Large intestine (tissue), 3 donors: ENCODE data around the gene RARG. TPM values are rescaled to one million over a fixed set of nuclear protein-coding genes. Genes with fewer than 3 reads are reported as not detected.

Experiments used
- DNase-seq, 2 donors: peaks; one replicate each; pipeline versions ENCODE4 v3.0.0 to v3.0.0-alpha.2; 2013
- H3K27ac ChIP-seq: one replicate; pipeline ENCODE4 v1.5.1; 2013; ENCODE audit warnings: low read length
- H3K27me3 ChIP-seq: 2 replicates; pipeline ENCODE4 v1.6.1; 2013; ENCODE audit warnings: low read length; ENCODE audit not compliant: control insufficient read depth, insufficient read depth
- H3K36me3 ChIP-seq: 2 replicates; pipeline ENCODE4 v1.6.1; 2013; ENCODE audit warnings: low read length; ENCODE audit not compliant: control insufficient read depth, insufficient read depth
- H3K4me1 ChIP-seq: one replicate; pipeline ENCODE4 v1.6.1; 2013; ENCODE audit warnings: low read length; ENCODE audit not compliant: control insufficient read depth, insufficient read depth
- H3K4me3 ChIP-seq: one replicate; pipeline ENCODE4 v1.5.1; 2013; ENCODE audit warnings: low read length
- H3K9me3 ChIP-seq: one replicate; pipeline ENCODE4 v1.6.1; 2013; ENCODE audit warnings: mild to moderate bottlenecking, low read depth, low read length, moderate library complexity; ENCODE audit not compliant: control insufficient read depth
- WGBS: methylation state at CpG from one replicate; pipeline ENCODE4 v1.1.5; 2013; ENCODE audit warnings: low lambda C conversion rate; ENCODE audit not compliant: insufficient coverage; 5-methylcytosine and 5-hydroxymethylcytosine counted together
- polyA plus RNA-seq: library from polyadenylated mRNA; unstranded; fragments of 120-200 nt; gene quantifications from one replicate; pipeline ENCODE4 v1.2.1, GENCODE V29; 2013

Gene RARG
- polyA plus RNA-seq, 1 donor: 11.6 TPM

DNA sequence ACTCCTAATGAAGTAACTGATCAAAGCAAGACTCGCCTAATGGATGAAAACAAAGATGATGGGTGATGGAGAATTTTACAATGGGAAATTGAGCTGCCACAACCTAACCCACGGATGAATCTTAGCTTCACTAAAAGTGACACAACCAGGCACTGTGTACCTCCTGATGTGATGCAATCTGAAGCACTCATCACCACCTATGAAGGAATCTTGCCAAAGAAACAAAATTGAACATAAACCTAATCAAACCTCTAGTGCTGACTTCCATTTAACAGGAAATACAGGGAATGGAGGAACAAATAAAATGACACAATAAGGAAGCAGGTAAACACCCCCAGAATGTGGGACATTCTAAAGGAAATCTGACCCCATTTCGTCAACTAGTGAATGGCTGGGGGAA is 13.3 kb upstream of the RARG start:
- H3K36me3 ChIP-seq: no peaks in the 10 kb centered on the region
- no peak overlapping the region for H3K4me3 ChIP-seq
- H3K27me3 ChIP-seq: peaks cover 23% of the 10 kb centered on the region
- whole genome bisulfite sequencing: no CpG with 5 or more reads among the region's 3 CpGs
- no peak overlapping the region for H3K27ac ChIP-seq
- no peaks in the 10 kb centered on the region for H3K9me3 ChIP-seq
- DNase-seq: no peak
- H3K4me1 ChIP-seq: peaks cover under 1% of the 10 kb centered on the region

GRCh38 chr12:53244337-53244736 is 12.3 kb upstream of the RARG start:
- peaks cover 27% of the 10 kb centered on the region for H3K27me3 ChIP-seq
- no peak for DNase-seq
- H3K36me3 ChIP-seq: no peaks in the 10 kb centered on the region
- no peaks in the 10 kb centered on the region for H3K4me1 ChIP-seq
- no CpG with 5 or more reads among the region's 1 CpG for WGBS
- no peaks in the 10 kb centered on the region for H3K9me3 ChIP-seq
- no peak overlapping the region for H3K27ac ChIP-seq
- H3K4me3 ChIP-seq: no peak overlapping the region

DNA sequence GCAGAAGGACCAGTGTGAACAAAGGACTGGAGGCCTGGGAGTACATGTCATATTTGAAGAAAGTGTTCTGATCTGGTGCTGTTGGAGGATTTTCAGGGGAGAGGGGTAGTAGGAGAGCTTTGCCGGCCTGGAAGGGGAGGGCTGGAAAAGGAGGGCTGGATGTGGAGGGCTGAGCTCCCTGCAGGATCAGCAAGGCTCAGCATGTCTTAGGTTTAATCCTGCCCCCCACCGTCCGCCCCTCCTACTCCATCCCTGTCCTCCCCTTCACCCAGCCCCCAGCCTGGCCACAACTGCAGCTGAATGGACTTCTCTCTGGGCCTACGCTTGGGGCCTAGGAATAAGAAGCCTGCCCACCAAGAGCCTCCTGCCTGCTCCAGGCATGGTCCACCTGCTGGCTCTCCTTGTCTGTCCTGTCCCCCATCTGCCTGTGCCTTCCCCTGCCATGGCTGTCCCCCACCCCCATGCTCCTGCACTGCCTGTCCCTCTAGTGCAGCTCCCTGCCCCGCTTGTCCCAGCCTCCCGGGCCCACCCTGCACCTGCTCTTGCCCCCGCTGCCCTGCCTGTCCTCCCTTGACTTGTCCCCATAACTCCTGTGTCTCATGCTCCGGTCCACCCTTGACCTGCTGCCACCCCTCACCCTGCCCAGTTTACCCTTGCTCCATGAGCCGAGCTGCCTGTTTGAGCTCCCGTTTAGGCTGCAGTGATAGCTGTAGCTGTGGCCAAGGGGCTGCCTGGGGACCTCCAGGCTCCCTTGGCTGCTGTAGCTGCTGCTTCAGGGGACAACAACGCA is 9.8 kb upstream of the RARG start:
- no CpG with 5 or more reads among the region's 11 CpGs for WGBS
- Histone ChIP-seq H3K36me3 (no peaks in the 10 kb centered on the region), H3K27me3 (peaks cover 27% of the 10 kb centered on the region), H3K9me3 (no peaks in the 10 kb centered on the region), H3K4me3 (no peak overlapping the region), H3K27ac (no peak overlapping the region), H3K4me1 (no peaks in the 10 kb centered on the region)
- DNase-seq: no peak

DNA sequence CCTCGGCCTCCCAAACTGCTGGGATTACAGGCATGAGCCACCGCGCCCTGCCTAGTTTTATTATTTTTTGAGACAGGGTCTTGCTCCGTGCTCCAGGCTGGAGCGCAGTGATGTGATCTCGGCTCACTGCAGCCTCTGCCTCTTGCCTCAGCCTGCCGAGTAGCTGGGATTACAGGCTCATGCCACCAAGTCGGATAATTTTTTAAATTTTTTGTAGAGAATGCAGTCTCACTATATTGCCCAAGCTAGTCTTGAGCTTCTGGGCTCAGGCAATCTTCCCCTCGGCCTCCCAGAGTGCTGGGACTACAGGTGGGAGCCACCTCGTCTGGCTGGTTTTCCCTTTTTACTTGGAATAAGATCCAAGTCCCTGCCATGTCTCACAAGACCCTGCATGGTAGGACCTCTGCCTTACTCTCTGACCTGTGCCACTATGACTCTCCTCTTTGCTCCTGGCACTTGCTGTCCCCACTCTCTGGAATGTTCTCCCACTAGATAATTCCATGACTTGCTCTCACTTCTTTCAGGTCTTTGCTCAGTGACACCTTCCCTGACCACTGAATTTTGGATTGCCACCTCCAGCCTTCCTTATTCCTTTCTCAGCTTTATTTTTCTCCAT is 7.7 kb upstream of the RARG start:
- no peaks in the 10 kb centered on the region for H3K36me3 ChIP-seq
- H3K27me3 ChIP-seq: peaks cover 30% of the 10 kb centered on the region
- peaks cover under 1% of the 10 kb centered on the region for H3K4me1 ChIP-seq
- WGBS: no CpG with 5 or more reads among the region's 10 CpGs
- H3K9me3 ChIP-seq: no peaks in the 10 kb centered on the region
- no peak overlapping the region for H3K27ac ChIP-seq
- DNase-seq: no peak
- no peak overlapping the region for H3K4me3 ChIP-seq

GRCh38 chr12:53236443-53237111 is 4.6 kb upstream of the RARG start:
- Histone ChIP-seq H3K4me1 (peaks cover 24% of the 10 kb centered on the region), H3K4me3 (no peak overlapping the region), H3K36me3 (no peaks in the 10 kb centered on the region), H3K27ac (no peak overlapping the region), H3K27me3 (peaks cover 34% of the 10 kb centered on the region), H3K9me3 (no peaks in the 10 kb centered on the region)
- no peak for DNase-seq
- no CpG with 5 or more reads among the region's 1 CpG for WGBS

DNA sequence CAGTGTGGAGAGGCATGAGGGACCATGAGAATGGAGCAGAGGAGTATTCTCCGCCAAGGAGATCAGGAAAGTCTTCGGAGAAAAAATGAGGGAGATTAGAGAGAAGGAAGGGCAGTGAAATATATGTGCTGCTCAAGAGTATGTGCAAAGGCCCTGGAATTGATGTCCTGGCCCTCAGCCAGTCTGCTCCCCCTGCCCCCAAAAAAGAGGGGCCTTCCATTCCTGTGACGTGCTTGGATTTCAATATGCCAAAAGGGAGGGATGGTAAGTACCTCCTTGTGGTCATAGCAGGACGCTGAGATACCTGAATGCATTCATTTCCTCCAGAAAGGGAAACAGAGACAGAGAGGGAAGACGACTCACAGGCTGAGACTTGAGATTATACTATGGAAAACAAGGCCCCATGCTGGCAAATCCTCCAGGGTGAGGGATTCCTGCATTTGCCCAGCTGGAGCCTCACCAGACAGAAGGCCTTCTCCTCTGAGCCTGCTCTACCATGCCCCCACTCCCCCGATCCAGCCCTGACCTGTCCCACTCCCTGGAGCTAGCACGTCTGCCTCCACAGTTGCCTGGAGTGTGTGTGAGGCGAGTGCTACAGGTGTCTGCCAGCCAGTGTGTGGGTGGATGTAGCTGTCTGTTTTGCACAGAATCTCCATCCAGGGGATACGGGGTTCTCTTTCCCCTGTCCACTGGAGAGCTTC is 3.9 kb upstream of the RARG start:
- H3K27me3 ChIP-seq: peaks cover 41% of the 10 kb centered on the region
- DNase-seq: no peak
- H3K4me1 ChIP-seq: peaks cover 24% of the 10 kb centered on the region
- no peak overlapping the region for H3K27ac ChIP-seq
- H3K4me3 ChIP-seq: no peak overlapping the region
- H3K9me3 ChIP-seq: no peaks in the 10 kb centered on the region
- WGBS: 100% methylated on average over 2 of the region's 9 CpGs
- H3K36me3 ChIP-seq: no peaks in the 10 kb centered on the region

DNA sequence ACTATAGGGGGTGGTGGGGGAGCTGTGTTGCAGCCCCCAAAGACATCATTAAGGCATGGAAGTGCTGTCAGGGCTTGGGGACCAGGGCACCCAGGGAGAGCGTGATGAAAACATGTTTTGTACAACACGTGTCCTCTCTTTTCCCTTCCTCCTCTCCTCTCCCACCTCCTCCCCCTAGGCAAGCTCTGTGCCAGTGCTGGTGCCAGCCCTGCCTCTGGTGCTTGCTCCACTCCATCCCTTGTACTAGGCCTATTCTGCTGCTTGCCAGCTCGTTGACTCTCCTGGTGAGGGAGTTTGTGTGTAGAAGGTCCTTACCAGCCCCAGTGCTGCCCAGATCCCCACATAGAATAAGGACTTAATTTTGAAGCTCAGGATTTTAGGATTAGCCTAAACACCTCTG is 3.2 kb upstream of the RARG start:
- Histone ChIP-seq H3K9me3 (no peaks in the 10 kb centered on the region), H3K27ac (no peak overlapping the region)
- no peak for DNase-seq

DNA sequence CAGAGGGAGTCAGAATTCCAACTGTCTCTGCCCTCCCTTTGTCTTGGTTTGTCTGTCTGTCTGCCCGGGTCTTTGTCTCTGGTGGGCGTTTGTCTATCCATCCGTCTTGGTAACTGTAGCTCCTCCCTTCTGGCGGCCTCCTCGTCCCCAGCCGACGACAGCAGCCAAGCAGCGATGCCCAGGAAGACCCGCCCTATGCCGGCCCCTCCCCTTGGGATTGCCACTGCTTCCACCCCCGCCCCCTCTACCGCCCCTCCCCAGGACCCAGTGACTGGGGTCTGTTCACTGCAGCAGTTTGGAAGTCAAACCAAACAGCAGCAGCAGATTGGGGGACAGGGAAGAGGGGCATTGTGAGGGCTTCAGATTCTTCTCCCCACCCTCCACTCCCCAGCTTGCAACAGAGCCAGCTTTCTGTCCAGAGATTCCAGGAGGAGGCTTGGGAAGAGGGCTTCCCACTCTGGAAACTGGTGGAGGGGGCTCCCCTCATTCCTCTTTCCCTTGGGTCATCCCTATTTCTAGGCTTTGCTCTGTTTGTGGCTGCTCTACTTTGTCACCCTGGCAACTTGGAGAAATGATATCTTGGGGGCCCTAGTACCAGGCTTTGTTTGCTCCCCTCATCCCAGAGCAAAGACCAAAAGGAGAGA is 2.4 kb upstream of the RARG start:
- H3K4me3 ChIP-seq: no peak overlapping the region
- DNase-seq: no peak
- WGBS: no CpG with 5 or more reads among the region's 12 CpGs
- H3K4me1 ChIP-seq: peaks cover 24% of the 10 kb centered on the region
- no peaks in the 10 kb centered on the region for H3K36me3 ChIP-seq
- peaks cover 45% of the 10 kb centered on the region for H3K27me3 ChIP-seq
- no peaks in the 10 kb centered on the region for H3K9me3 ChIP-seq
- peak overlapping the region; percentile 21 for H3K27ac ChIP-seq

More for the DNA sequence above, 3.2 kb upstream of the RARG start:
- 80% methylated on average over 1 of the region's 3 CpGs for WGBS
- peaks cover 48% of the 10 kb centered on the region for H3K27me3 ChIP-seq
- H3K4me1 ChIP-seq: peaks cover 24% of the 10 kb centered on the region
- H3K36me3 ChIP-seq: no peaks in the 10 kb centered on the region
- H3K4me3 ChIP-seq: no peak overlapping the region

DNA sequence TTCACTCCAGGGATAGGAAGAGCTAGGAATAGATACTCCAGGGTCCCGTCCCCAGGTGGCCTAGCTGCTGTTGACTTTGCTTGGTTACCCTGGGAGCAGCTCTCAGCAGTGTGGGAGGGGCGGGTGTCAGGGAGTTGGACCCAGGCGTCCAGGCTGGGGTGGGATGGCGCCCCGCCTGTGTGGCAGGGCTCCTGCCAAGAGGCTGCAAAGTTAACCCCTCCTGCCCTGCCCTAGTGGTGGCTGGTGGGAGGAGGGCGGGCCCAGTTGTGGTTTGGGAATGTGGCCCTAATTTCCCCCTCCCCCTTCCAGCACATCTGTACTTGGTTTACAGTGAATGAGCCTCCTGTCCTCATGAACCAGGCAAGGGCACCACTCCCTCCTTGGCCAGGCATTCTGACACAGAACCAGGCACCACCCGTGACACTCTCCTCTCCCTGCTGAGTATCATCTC is 1.7 kb upstream of the RARG start:
- no peaks in the 10 kb centered on the region for H3K9me3 ChIP-seq
- DNase-seq: no peak
- peaks cover 24% of the 10 kb centered on the region for H3K4me1 ChIP-seq
- H3K36me3 ChIP-seq: no peaks in the 10 kb centered on the region
- peak overlapping the region; percentile 21 for H3K27ac ChIP-seq
- no CpG with 5 or more reads among the region's 7 CpGs for WGBS
- H3K4me3 ChIP-seq: no peak overlapping the region
- H3K27me3 ChIP-seq: peaks cover 48% of the 10 kb centered on the region
